ENCODE measurements around the gene PDCD4. TPM values are rescaled to one million over a fixed set of nuclear protein-coding genes. Genes with fewer than 3 reads are reported as not detected.
A peak's percentile ranks its signal among the peaks of the same experiment; 100 is the strongest.

PDCD4 gene
- total RNA-seq, 1 experiment from 2014 or later = 19.4 TPM

DNA sequence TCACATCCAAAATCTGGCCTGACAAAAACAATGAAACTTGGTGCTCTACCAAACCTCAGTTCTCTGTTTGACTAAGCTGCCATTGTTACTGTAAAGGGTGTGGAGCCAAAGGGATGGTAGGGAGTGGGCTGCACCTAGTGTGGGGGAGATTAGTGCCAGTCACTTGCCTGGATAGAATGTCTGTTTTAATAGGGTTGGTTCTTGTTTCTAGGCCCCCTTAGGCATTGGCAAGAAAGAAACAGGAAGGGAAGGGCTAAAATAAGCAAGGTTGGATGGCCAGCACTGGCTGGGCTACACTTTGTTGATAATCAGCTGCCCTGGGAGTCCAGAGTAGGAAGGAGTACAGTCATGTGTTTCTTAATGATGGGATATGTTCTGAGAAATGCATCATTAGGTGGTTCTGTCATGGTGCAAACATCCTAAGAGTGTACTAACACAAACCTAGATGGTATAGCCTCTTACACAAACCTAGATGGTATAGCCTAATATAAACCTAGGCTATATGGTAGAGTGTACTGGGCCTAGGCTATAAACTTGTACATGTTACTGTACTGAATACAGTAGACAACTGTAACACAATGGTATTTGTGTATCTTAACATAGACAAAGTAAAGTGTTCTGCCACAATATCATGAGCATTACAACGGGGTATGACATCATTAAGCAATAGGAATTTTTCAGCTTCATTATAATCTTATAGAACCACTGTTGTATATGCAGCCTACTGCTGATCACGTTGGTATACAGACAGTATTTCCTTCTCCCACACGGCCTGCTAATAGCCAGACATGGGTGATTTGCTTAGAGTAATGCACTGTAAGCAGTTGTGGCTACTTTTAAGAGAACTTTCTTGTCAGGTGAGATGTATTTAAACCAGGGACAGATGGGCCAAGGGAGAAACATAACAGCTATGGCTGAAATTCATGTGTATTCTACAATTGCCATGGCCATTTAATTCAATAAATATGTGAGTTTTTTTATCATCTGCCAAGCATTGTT lies 31.9 kb downstream of the PDCD4 start:
- Histone ChIP-seq H3K9me3 (ENCODE audit: low read length) (no peaks in the 10 kb centered on the region), H3K4me2 (ENCODE audit: low read length) (no peak overlapping the region), H3K27me3 (ENCODE audit: low read length) (no peaks in the 10 kb centered on the region), H3K4me3 (ENCODE audit: low read length) (no peak overlapping the region), H3K9ac (ENCODE audit: low read length) (no peak overlapping the region), H3K4me1 (ENCODE audit: insufficient read depth, low read length) (peaks cover 7% of the 10 kb centered on the region; the same call in 1 of the 2 replicates), H3F3A (ENCODE audit: low read length, unreplicated experiment) (no peaks in the 10 kb centered on the region), H3K27ac (ENCODE audit: low read length) (no peak overlapping the region), H2AFZ (ENCODE audit: low read length) (no peak overlapping the region), H3K9me2 (replicated peaks; ENCODE audit: low read length) (no peaks in the 10 kb centered on the region), H3K79me2 (ENCODE audit: low read length) (no peaks in the 10 kb centered on the region), H3K36me3 (ENCODE audit: low read depth, low read length) (no peaks in the 10 kb centered on the region), H4K20me1 (ENCODE audit: low read length) (no peaks in the 10 kb centered on the region)
- no peak for DNase-seq
- no peak for TF ChIP-seq EZH2phosphoT487 (IDR thresholded peaks at IDR 0.05; ENCODE audit: borderline replicate concordance, low read length)
- TF ChIP-seq EZH2 (IDR thresholded peaks at IDR 0.05; ENCODE audit: low read length, unreplicated experiment) = no peak
- TF ChIP-seq, protein P1, sequence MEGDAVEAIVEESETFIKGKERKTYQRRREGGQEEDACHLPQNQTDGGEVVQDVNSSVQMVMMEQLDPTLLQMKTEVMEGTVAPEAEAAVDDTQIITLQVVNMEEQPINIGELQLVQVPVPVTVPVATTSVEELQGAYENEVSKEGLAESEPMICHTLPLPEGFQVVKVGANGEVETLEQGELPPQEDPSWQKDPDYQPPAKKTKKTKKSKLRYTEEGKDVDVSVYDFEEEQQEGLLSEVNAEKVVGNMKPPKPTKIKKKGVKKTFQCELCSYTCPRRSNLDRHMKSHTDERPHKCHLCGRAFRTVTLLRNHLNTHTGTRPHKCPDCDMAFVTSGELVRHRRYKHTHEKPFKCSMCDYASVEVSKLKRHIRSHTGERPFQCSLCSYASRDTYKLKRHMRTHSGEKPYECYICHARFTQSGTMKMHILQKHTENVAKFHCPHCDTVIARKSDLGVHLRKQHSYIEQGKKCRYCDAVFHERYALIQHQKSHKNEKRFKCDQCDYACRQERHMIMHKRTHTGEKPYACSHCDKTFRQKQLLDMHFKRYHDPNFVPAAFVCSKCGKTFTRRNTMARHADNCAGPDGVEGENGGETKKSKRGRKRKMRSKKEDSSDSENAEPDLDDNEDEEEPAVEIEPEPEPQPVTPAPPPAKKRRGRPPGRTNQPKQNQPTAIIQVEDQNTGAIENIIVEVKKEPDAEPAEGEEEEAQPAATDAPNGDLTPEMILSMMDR (conservative IDR thresholded peaks at IDR 0.05; ENCODE audit: low read depth, low read length) = no peak
- intact Hi-C loops (cut with micrococcal nuclease) = no loop called here
- ChIA-PET CTCF (no interaction called here), POLR2A (ENCODE audit: unreplicated experiment) (interaction anchor here (0.5 kb wide), 1 partner anchor 15 kb away, joined by 8 read pairs; the partner anchor contains the start of genes BBIP1 and SHOC2)
- ATAC-seq = no peak; the same call in 1 of the 2 replicates
- no TSS peak for BruUV-seq (replicated peaks)

DNA sequence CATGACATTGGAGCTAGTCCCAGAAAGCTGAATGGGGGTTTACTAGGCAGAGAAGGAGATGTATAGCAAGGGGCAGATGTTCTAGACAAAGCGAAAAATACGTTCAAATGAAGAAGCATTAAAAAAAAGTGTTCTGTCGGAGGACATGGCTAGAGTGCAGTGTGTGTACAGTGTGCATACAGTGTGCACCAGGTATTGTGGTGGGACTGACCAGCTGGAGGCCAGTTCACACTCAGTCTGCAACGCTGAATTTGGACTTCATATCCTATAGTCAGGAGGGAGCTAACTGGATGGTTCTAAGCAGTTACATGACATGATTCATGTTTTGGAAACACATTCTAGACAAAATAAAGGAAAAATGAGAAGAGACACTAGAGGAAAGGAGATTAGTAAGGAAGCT lies 38.4 kb downstream of the PDCD4 start:
- POLR2A ChIA-PET (ENCODE audit: unreplicated experiment) = no interaction called here
- Histone ChIP-seq H3K4me3 (ENCODE audit: low read length) (no peak overlapping the region), H3K9ac (ENCODE audit: low read length) (no peak overlapping the region), H3K4me1 (ENCODE audit: insufficient read depth, low read length) (peaks cover 11% of the 10 kb centered on the region), H3K9me3 (ENCODE audit: low read length) (no peaks in the 10 kb centered on the region), H3K4me2 (ENCODE audit: low read length) (no peak overlapping the region), H3K27me3 (ENCODE audit: low read length) (no peaks in the 10 kb centered on the region), H4K20me1 (ENCODE audit: low read length) (no peaks in the 10 kb centered on the region), H2AFZ (ENCODE audit: low read length) (no peak overlapping the region), H3K36me3 (ENCODE audit: low read depth, low read length) (no peaks in the 10 kb centered on the region), H3K79me2 (ENCODE audit: low read length) (no peaks in the 10 kb centered on the region), H3F3A (ENCODE audit: low read length, unreplicated experiment) (no peaks in the 10 kb centered on the region), H3K9me2 (replicated peaks; ENCODE audit: low read length) (no peaks in the 10 kb centered on the region), H3K27ac (ENCODE audit: low read length) (no peak overlapping the region)
- ATAC-seq (no peak), DNase-seq (no peak)
- TF ChIP-seq, protein P1 (conservative IDR thresholded peaks at IDR 0.05; ENCODE audit: low read depth, low read length) = no peak
- TF ChIP-seq EZH2 (IDR thresholded peaks at IDR 0.05; ENCODE audit: low read length, unreplicated experiment) (no peak), EZH2phosphoT487 (IDR thresholded peaks at IDR 0.05; ENCODE audit: borderline replicate concordance, low read length) (no peak)
- intact Hi-C loops (cut with micrococcal nuclease) = no loop called here
- no TSS peak for BruUV-seq (replicated peaks)
- CTCF ChIA-PET = no interaction called here

DNA sequence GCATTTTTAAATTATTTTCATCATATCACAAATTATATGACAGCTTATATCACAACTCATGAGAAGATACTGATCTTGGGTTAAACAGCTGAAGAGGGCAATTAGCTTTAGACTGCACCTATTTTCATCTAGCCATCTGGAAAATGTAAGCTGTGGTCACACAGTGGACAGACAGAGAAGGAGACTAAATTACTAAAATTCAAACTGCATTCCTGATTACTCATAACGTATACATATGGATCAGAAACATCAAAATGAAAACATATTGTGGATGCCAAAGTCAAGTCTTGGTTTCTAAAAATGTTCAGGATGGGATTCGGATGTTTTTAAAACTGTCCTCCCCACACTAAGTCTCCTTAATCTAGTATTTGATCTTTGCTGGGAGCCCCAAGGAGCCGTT lies 40.6 kb downstream of the PDCD4 start:
- no TSS peak for BruUV-seq (replicated peaks)
- H3K9me2 ChIP-seq (replicated peaks; ENCODE audit: low read length) = no peaks in the 10 kb centered on the region
- DNase-seq = peak; percentile 50
- H3K36me3 ChIP-seq (ENCODE audit: low read depth, low read length) = no peaks in the 10 kb centered on the region
- POLR2A ChIA-PET (ENCODE audit: unreplicated experiment) = no interaction called here
- CTCF ChIA-PET = no interaction called here
- no peak overlapping the region for H3K9ac ChIP-seq (ENCODE audit: low read length)
- no peaks in the 10 kb centered on the region for H3K27me3 ChIP-seq (ENCODE audit: low read length)
- H2AFZ ChIP-seq (ENCODE audit: low read length) = no peak overlapping the region
- no peaks in the 10 kb centered on the region for H3K9me3 ChIP-seq (ENCODE audit: low read length)
- intact Hi-C loops (cut with micrococcal nuclease) = no loop called here
- H3K4me3 ChIP-seq (ENCODE audit: low read length) = no peak overlapping the region
- peaks cover 26% of the 10 kb centered on the region for H3K4me1 ChIP-seq (ENCODE audit: insufficient read depth, low read length)
- H3K79me2 ChIP-seq (ENCODE audit: low read length) = 0 out of 2 replicates have a peak, but pooled peaks cover 1% of the 10 kb centered on the region
- no peaks in the 10 kb centered on the region for H3F3A ChIP-seq (ENCODE audit: low read length, unreplicated experiment)
- peak; percentile 48 for ATAC-seq
- no peak overlapping the region for H3K27ac ChIP-seq (ENCODE audit: low read length)
- peak overlapping the region; percentile 28; the same call in 1 of the 2 replicates for H3K4me2 ChIP-seq (ENCODE audit: low read length)
- TF ChIP-seq EZH2 (IDR thresholded peaks at IDR 0.05; ENCODE audit: low read length, unreplicated experiment) = no peak
- TF ChIP-seq, protein P1 (conservative IDR thresholded peaks at IDR 0.05; ENCODE audit: low read depth, low read length) = no peak
- no peak for TF ChIP-seq EZH2phosphoT487 (IDR thresholded peaks at IDR 0.05; ENCODE audit: borderline replicate concordance, low read length)
- H4K20me1 ChIP-seq (ENCODE audit: low read length) = no peaks in the 10 kb centered on the region
